Mammary epithelial cell (primary cell): ENCODE measurements around the gene SUPT7L.

Experiments
- EZH2 ChIP-seq: IDR thresholded peaks from 2 replicates; pipeline ENCODE4 v1.6.1; 2012; ENCODE audit warnings: low read length, inconsistent platforms, borderline replicate concordance
- TF ChIP-seq, protein P1 (sequence below), 2 donors: IDR thresholded peaks in 1 of 2; conservative IDR thresholded peaks in 1 of 2; 2 replicates each; pipeline ENCODE4 v1.5.1; 2011 to 2012; ENCODE audit warnings: inconsistent platforms in 2 of 2, low read length in 2 of 2, mild to moderate bottlenecking in 2 of 2, control low read depth in 1 of 2, low read depth in 1 of 2; ENCODE audit not compliant: insufficient read depth in 1 of 2; ENCODE audit errors: extremely low read depth in 1 of 2

DNA sequence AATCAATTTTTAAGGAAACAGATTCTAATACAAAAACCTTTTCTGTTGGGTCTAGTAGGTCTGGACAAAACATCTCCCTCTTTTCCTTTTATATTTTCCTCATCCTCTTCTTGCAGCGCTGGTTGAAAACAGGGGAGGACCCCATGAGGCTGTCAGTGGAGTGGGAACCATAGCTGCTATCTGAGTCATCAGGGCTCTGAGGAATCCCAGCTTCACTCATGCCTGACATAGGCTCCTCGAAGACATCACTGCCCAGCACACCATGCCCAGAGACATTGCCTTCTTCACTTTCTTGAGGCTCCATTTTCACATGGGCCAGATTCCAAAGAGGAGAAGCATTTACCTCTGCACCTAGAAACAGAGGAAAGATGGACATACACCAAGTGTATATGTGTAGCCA, 10.0 kb downstream of the SUPT7L start:
- TF ChIP-seq, protein P1, sequence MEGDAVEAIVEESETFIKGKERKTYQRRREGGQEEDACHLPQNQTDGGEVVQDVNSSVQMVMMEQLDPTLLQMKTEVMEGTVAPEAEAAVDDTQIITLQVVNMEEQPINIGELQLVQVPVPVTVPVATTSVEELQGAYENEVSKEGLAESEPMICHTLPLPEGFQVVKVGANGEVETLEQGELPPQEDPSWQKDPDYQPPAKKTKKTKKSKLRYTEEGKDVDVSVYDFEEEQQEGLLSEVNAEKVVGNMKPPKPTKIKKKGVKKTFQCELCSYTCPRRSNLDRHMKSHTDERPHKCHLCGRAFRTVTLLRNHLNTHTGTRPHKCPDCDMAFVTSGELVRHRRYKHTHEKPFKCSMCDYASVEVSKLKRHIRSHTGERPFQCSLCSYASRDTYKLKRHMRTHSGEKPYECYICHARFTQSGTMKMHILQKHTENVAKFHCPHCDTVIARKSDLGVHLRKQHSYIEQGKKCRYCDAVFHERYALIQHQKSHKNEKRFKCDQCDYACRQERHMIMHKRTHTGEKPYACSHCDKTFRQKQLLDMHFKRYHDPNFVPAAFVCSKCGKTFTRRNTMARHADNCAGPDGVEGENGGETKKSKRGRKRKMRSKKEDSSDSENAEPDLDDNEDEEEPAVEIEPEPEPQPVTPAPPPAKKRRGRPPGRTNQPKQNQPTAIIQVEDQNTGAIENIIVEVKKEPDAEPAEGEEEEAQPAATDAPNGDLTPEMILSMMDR (conservative IDR thresholded peaks at IDR 0.05 in 1 of 2, IDR thresholded peaks at IDR 0.05 in 1 of 2; ENCODE audit: extremely low read depth in 1 of 2, insufficient read depth in 1 of 2, low read depth in 1 of 2, low read length in 2 of 2) = no peak
- TF ChIP-seq EZH2 = no peak
